OCI-LY7 (cell line): ENCODE measurements around the gene MXD4.

Experiments used
- EZH2phosphoT487 ChIP-seq: fragments of 200-600 bp; sonication (generic); IDR thresholded peaks from 2 replicates; pipeline ENCODE4 v1.6.1; 2018; ENCODE audit warnings: low read depth, borderline replicate concordance, mild to moderate bottlenecking, mixed run types, antibody characterized with exemption, low read length, moderate library complexity, mixed read lengths
- TF ChIP-seq, protein P1 (sequence below): fragments of 200-600 bp; sonication (generic); conservative IDR thresholded peaks from 2 replicates; pipeline ENCODE4 v1.5.1; 2014; ENCODE audit warnings: mild to moderate bottlenecking, antibody characterized with exemption, low read length, moderate library complexity, mixed read lengths

DNA sequence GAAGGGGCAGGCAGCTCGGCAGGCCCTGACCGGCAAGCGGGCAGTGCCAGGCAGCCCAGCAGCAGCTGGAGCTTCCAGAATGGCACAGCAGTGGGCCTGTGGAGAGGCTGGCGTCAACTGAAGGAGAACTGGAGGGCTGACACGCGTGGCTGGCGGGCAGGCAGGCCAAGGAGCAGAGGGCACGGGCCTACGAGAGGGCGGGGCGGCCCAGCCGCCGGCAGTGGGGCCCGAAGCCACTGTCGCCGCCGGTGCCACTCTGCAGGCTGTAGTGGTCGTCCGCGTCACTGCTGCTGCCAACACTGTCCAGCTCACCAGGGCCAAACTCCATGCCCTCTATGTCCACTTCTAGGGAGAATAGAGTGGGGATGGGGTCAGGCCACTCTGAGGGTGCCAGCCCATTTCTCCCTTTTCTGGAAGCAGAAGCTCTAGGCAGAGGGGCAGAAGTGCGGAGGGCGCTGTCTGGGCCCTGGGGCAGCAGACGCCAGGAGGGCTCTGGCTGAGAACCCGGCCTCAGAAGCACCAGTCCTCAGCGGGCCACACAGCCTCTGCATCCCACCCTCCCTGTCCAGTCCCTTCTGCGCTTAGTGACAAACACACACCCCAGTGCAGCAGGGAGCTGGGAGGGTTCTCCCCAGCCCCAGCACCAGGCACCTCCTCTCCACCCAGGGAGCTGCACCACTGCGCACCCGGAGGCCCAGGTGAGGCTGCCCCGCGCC, 11.4 kb downstream of the MXD4 start:
- TF ChIP-seq, protein P1, sequence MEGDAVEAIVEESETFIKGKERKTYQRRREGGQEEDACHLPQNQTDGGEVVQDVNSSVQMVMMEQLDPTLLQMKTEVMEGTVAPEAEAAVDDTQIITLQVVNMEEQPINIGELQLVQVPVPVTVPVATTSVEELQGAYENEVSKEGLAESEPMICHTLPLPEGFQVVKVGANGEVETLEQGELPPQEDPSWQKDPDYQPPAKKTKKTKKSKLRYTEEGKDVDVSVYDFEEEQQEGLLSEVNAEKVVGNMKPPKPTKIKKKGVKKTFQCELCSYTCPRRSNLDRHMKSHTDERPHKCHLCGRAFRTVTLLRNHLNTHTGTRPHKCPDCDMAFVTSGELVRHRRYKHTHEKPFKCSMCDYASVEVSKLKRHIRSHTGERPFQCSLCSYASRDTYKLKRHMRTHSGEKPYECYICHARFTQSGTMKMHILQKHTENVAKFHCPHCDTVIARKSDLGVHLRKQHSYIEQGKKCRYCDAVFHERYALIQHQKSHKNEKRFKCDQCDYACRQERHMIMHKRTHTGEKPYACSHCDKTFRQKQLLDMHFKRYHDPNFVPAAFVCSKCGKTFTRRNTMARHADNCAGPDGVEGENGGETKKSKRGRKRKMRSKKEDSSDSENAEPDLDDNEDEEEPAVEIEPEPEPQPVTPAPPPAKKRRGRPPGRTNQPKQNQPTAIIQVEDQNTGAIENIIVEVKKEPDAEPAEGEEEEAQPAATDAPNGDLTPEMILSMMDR, result no peak
- TF ChIP-seq EZH2phosphoT487, result no peak
